ENCODE results near the gene IFIH1. TPM values are rescaled to one million over a fixed set of nuclear protein-coding genes. Genes with fewer than 3 reads are reported as not detected.

Gene IFIH1
- total RNA-seq, 1 donor from 2014 or later: 2.1 TPM

DNA sequence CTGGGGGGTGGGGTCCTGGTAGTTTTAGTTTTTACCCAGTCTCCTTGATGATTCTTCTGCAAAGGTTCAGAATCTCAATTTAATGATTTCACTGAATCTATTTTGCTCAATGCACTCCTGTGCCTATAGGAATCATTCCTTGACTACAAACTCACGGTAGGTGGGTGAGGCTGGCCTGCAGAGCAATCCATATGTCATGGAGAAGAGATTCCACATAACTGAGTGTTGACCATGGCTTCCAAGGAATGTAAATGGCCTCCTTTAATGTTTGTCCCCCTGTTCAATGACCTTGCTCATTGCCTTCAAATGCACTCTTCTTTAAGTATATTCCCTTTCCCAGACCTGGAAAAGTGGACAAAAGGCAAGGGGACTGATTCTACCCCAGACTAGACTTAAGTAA, 87.7 kb downstream of the IFIH1 start:
- Histone ChIP-seq H3K4me3 (ENCODE audit: low read length in 3 of 3) (no peak overlapping the region), H3K9ac (ENCODE audit: low read depth in 1 of 3, low read length in 3 of 3) (no peak overlapping the region), H3K27ac (ENCODE audit: low read depth, low read length) (no peak overlapping the region)

DNA sequence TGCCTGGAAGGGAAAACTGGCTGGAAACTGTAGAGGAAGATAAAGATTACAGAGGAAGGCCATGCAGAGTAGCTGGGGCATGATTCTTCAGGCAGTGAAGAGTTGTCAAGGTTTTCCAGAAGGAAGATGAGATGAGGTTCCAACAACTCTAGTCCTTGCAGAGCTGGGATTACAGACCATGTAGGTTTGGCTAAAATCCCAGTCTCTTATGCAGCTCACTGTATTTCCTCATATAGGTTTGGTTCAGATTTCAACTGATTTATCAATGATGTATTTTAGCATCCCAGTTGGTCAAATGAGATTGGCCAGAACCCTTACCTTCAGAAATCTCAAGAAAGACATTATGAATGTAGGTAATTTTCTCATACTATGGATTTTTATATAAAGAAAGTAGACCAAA, 91.6 kb downstream of the IFIH1 start:
- Histone ChIP-seq H3K27me3 (ENCODE audit: control insufficient read depth in 3 of 3, insufficient read depth in 3 of 3, low read length in 3 of 3) (no peaks in the 10 kb centered on the region), H3K4me3 (ENCODE audit: low read length in 3 of 3) (no peak overlapping the region), H3K36me3 (ENCODE audit: control insufficient read depth in 3 of 3, insufficient read depth in 3 of 3, low read length in 3 of 3) (no peaks in the 10 kb centered on the region), H3K9me3 (ENCODE audit: control insufficient read depth in 3 of 3, low read length in 3 of 3) (no peaks in the 10 kb centered on the region), H3K9ac (ENCODE audit: low read depth in 1 of 3, low read length in 3 of 3) (no peak overlapping the region), H3K4me1 (ENCODE audit: control insufficient read depth in 3 of 3, insufficient read depth in 3 of 3, low read length in 3 of 3) (no peaks in the 10 kb centered on the region), H3K27ac (ENCODE audit: low read depth, low read length) (no peak overlapping the region)

More for the DNA sequence above, 87.7 kb downstream of the IFIH1 start:
- peaks cover 0 to 2% (median 0%) of the 10 kb centered on the region in 3 donors for H3K4me1 ChIP-seq (ENCODE audit: control insufficient read depth in 3 of 3, insufficient read depth in 3 of 3, low read length in 3 of 3)
- H3K36me3 ChIP-seq (ENCODE audit: control insufficient read depth in 3 of 3, insufficient read depth in 3 of 3, low read length in 3 of 3): no peaks in the 10 kb centered on the region
- no peaks in the 10 kb centered on the region for H3K27me3 ChIP-seq (ENCODE audit: control insufficient read depth in 3 of 3, insufficient read depth in 3 of 3, low read length in 3 of 3)
- H3K9me3 ChIP-seq (ENCODE audit: control insufficient read depth in 3 of 3, low read length in 3 of 3): no peaks in the 10 kb centered on the region

- Histone ChIP-seq H3K27ac (ENCODE audit: low read depth, low read length) (no peak overlapping the region), H3K4me3 (ENCODE audit: low read length in 3 of 3) (no peak overlapping the region), H3K9ac (ENCODE audit: low read depth in 1 of 3, low read length in 3 of 3) (no peak overlapping the region), H3K27me3 (ENCODE audit: control insufficient read depth in 3 of 3, insufficient read depth in 3 of 3, low read length in 3 of 3) (no peaks in the 10 kb centered on the region), H3K4me1 (ENCODE audit: control insufficient read depth in 3 of 3, insufficient read depth in 3 of 3, low read length in 3 of 3) (no peaks in the 10 kb centered on the region), H3K9me3 (ENCODE audit: control insufficient read depth in 3 of 3, low read length in 3 of 3) (no peaks in the 10 kb centered on the region), H3K36me3 (ENCODE audit: control insufficient read depth in 3 of 3, insufficient read depth in 3 of 3, low read length in 3 of 3) (no peaks in the 10 kb centered on the region)
Measured at GRCh38 chr2:162221064-162221463, 97.4 kb downstream of the IFIH1 start.

- Histone ChIP-seq H3K4me3 (ENCODE audit: low read length in 3 of 3) (no peak overlapping the region), H3K27ac (ENCODE audit: low read depth, low read length) (no peak overlapping the region), H3K27me3 (ENCODE audit: control insufficient read depth in 3 of 3, insufficient read depth in 3 of 3, low read length in 3 of 3) (no peaks in the 10 kb centered on the region), H3K9ac (ENCODE audit: low read depth in 1 of 3, low read length in 3 of 3) (no peak overlapping the region), H3K36me3 (ENCODE audit: control insufficient read depth in 3 of 3, insufficient read depth in 3 of 3, low read length in 3 of 3) (no peaks in the 10 kb centered on the region), H3K4me1 (ENCODE audit: control insufficient read depth in 3 of 3, insufficient read depth in 3 of 3, low read length in 3 of 3) (no peaks in the 10 kb centered on the region), H3K9me3 (ENCODE audit: control insufficient read depth in 3 of 3, low read length in 3 of 3) (no peaks in the 10 kb centered on the region)
Measured at GRCh38 chr2:162220368-162220767, 98.1 kb downstream of the IFIH1 start.

DNA sequence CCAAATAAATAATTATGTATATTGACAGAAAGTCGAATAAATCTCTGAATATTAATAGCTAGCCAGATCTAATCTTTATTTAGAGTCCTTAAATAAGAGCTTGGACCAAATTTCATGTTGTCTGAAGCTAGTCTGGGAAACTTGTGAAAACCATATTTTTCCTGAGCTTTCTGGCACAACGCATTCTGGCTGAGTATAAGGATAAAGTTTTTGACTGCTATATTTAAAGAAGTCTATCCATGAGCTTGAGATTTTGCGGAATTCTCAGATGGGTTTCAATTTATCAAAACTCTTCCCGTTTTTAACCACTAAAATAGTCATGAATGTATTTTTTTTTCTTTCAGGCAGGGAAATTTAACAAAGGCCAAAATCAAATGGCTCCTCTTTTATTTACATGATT, 99.1 kb downstream of the IFIH1 start:
- Histone ChIP-seq H3K36me3 (ENCODE audit: control insufficient read depth in 3 of 3, insufficient read depth in 3 of 3, low read length in 3 of 3) (no peaks in the 10 kb centered on the region), H3K27me3 (ENCODE audit: control insufficient read depth in 3 of 3, insufficient read depth in 3 of 3, low read length in 3 of 3) (no peaks in the 10 kb centered on the region), H3K4me1 (ENCODE audit: control insufficient read depth in 3 of 3, insufficient read depth in 3 of 3, low read length in 3 of 3) (no peaks in the 10 kb centered on the region), H3K4me3 (ENCODE audit: low read length in 3 of 3) (no peak overlapping the region), H3K27ac (ENCODE audit: low read depth, low read length) (no peak overlapping the region), H3K9ac (ENCODE audit: low read depth in 1 of 3, low read length in 3 of 3) (no peak overlapping the region), H3K9me3 (ENCODE audit: control insufficient read depth in 3 of 3, low read length in 3 of 3) (no peaks in the 10 kb centered on the region)

DNA sequence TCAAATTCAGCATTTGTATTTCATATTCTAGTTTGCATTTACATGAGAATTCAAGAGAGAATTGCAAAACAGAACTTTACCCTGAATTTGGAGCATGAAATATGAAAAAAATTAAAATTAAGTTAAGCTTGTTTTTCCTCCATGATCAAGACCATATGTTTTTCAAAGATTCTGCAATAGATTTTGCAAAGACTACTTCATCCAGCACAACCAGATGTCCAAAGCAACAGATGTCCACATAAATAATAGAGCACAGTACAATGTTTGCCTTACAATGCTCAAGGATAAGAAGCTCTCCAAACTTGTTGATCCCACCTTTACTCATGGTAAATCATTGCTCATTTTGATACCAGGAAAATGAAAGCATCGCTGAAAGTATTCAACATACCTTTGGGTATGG, 100.9 kb downstream of the IFIH1 start:
- H3K27ac ChIP-seq (ENCODE audit: low read depth, low read length): no peak overlapping the region
- no peak overlapping the region for H3K4me3 ChIP-seq (ENCODE audit: low read length in 3 of 3)
- H3K9ac ChIP-seq (ENCODE audit: low read depth in 1 of 3, low read length in 3 of 3): no peak overlapping the region
- no peaks in the 10 kb centered on the region for H3K9me3 ChIP-seq (ENCODE audit: control insufficient read depth in 3 of 3, low read length in 3 of 3)
- no peaks in the 10 kb centered on the region for H3K36me3 ChIP-seq (ENCODE audit: control insufficient read depth in 3 of 3, insufficient read depth in 3 of 3, low read length in 3 of 3)
- H3K27me3 ChIP-seq (ENCODE audit: control insufficient read depth in 3 of 3, insufficient read depth in 3 of 3, low read length in 3 of 3): no peaks in the 10 kb centered on the region
- H3K4me1 ChIP-seq (ENCODE audit: control insufficient read depth in 3 of 3, insufficient read depth in 3 of 3, low read length in 3 of 3): no peaks in the 10 kb centered on the region

Other genes with a start within 250 kb of the IFIH1 start
- gene DPP4, start 244.5 kb downstream of the IFIH1 start, total RNA-seq: 24.0 TPM
- 5.2 TPM for gene GCG, start 166.4 kb downstream of the IFIH1 start, total RNA-seq
- 70.5 TPM for gene FAP, start 75.2 kb downstream of the IFIH1 start, total RNA-seq
- gene GCA, start 25.4 kb upstream of the IFIH1 start, total RNA-seq: 20.4 TPM

All from skeletal muscle tissue (tissue), 4 donors.